ENCODE results near the gene NOP14.
A peak's percentile ranks its signal among the peaks of the same experiment; 100 is the strongest.
"Not testable (repeated sequence)": the region's sequence is repeated elsewhere in the genome, so short reads cannot be mapped to it uniquely, and the experiment has no call there.

Gene NOP14

GRCh38 chr4:2941138-2942036 lies 21.8 kb downstream of the NOP14 start:
- DNase-seq: no peak

GRCh38 chr4:2940267-2941137 lies 22.7 kb downstream of the NOP14 start:
- no peak for DNase-seq

- DNase-seq: no peak
Measured at GRCh38 chr4:2939383-2940243, 23.6 kb downstream of the NOP14 start.

- DNase-seq: no peak
Measured at GRCh38 chr4:2938906-2939305, 24.3 kb downstream of the NOP14 start.

GRCh38 chr4:2938411-2938810 lies 24.8 kb downstream of the NOP14 start:
- not testable (repeated sequence) for DNase-seq

- DNase-seq: no peak
Measured at GRCh38 chr4:2937986-2938385, 25.2 kb downstream of the NOP14 start.

GRCh38 chr4:2937146-2937857 lies 25.9 kb downstream of the NOP14 start:
- DNase-seq: no peak

- no peak for DNase-seq
Measured at GRCh38 chr4:2936773-2937145, 26.4 kb downstream of the NOP14 start.

- no peak for DNase-seq
Measured at GRCh38 chr4:2935762-2936743, 27.2 kb downstream of the NOP14 start.

- peak; percentile 87 to 97 (median 92) for DNase-seq
Measured at GRCh38 chr4:2934813-2935761, 28.1 kb downstream of the NOP14 start.

- peak in 1 of 4 experiments; percentile 62 for DNase-seq
Measured at GRCh38 chr4:2934077-2934812, 29.0 kb downstream of the NOP14 start.

- no peak for DNase-seq
Measured at GRCh38 chr4:2933566-2934076, 29.6 kb downstream of the NOP14 start.

GRCh38 chr4:2932951-2933565 lies 30.1 kb downstream of the NOP14 start:
- DNase-seq: no peak

GRCh38 chr4:2932321-2932950 lies 30.8 kb downstream of the NOP14 start:
- no peak for DNase-seq

GRCh38 chr4:2931512-2932301 lies 31.5 kb downstream of the NOP14 start:
- DNase-seq: peak in 1 of 4 experiments; percentile 23

GRCh38 chr4:2930758-2931511 lies 32.3 kb downstream of the NOP14 start:
- DNase-seq: no peak

All from activated naive CD4-positive, alpha-beta T cell (primary cell).